ENCODE data around the gene KCNIP1. TPM values are rescaled to one million over a fixed set of nuclear protein-coding genes. Genes with fewer than 3 reads are reported as not detected.

KCNIP1 gene
- polyA plus RNA-seq, 3 donors: not detected

GRCh38 chr5:170655920-170656319 is 152.1 kb downstream of the KCNIP1 start:
- Histone ChIP-seq H3K4me1 (ENCODE audit: control insufficient read depth in 1 of 2, insufficient read depth in 2 of 2, low read length in 2 of 2) (no peaks in the 10 kb centered on the region), H3K4me3 (replicated peaks in 1 of 3; ENCODE audit: low read depth in 2 of 3, low read length in 3 of 3) (no peak overlapping the region), H3K9ac (ENCODE audit: insufficient read depth, low read length, poor library complexity, severe bottlenecking) (no peak overlapping the region), H3K79me2 (ENCODE audit: insufficient read depth, low read length) (no peaks in the 10 kb centered on the region), H3K27me3 (ENCODE audit: control insufficient read depth in 2 of 2, insufficient read depth in 2 of 2, low read length in 2 of 2) (peaks cover 0 to 3% of the 10 kb centered on the region in 2 donors), H3K36me3 (replicated peaks in 1 of 2; ENCODE audit: control insufficient read depth in 1 of 2, insufficient read depth in 2 of 2, low read length in 2 of 2) (no peaks in the 10 kb centered on the region), H3K9me3 (replicated peaks in 1 of 2; ENCODE audit: control insufficient read depth in 1 of 2, insufficient read depth in 1 of 2, low read length in 2 of 2) (no peaks in the 10 kb centered on the region), H4K20me1 (ENCODE audit: insufficient read depth, low read length) (no peaks in the 10 kb centered on the region), H3K4me2 (replicated peaks; ENCODE audit: extremely low read depth, low read length, poor library complexity, severe bottlenecking) (no peak overlapping the region), H3K27ac (ENCODE audit: low read depth in 1 of 2, low read length in 2 of 2) (no peak overlapping the region), H2AFZ (ENCODE audit: insufficient read depth, low read depth, low read length, poor library complexity, severe bottlenecking) (no peak overlapping the region)
- WGBS (ENCODE audit: insufficient coverage): 92% methylated on average over 4 of the region's 4 CpGs
- intact Hi-C loops (cut with micrococcal nuclease): no loop called here
- DNase-seq: no peak
- no peak for TF ChIP-seq CTCF (IDR thresholded peaks at IDR 0.05)
- H3K27ac Mint-ChIP-seq: no peak overlapping the region
- no peak overlapping the region for H3K4me3 Mint-ChIP-seq
- no peaks in the 10 kb centered on the region for H3K9me3 Mint-ChIP-seq
- H3K4me1 Mint-ChIP-seq: peaks cover 3% of the 10 kb centered on the region
- peaks cover 10 to 16% (median 11%) of the 10 kb centered on the region in 3 donors for H3K27me3 Mint-ChIP-seq (ENCODE audit: low read depth in 3 of 3)
- H3K36me3 Mint-ChIP-seq: no peaks in the 10 kb centered on the region

GRCh38 chr5:170656346-170656745 is 152.5 kb downstream of the KCNIP1 start:
- H4K20me1 ChIP-seq (ENCODE audit: insufficient read depth, low read length): no peaks in the 10 kb centered on the region
- peaks cover 3% of the 10 kb centered on the region for H3K4me1 Mint-ChIP-seq
- no peak for TF ChIP-seq CTCF (IDR thresholded peaks at IDR 0.05)
- no peaks in the 10 kb centered on the region for H3K4me1 ChIP-seq (ENCODE audit: control insufficient read depth in 1 of 2, insufficient read depth in 2 of 2, low read length in 2 of 2)
- no peaks in the 10 kb centered on the region for H3K9me3 ChIP-seq (replicated peaks in 1 of 2; ENCODE audit: control insufficient read depth in 1 of 2, insufficient read depth in 1 of 2, low read length in 2 of 2)
- no peak overlapping the region for H3K4me3 ChIP-seq (replicated peaks in 1 of 3; ENCODE audit: low read depth in 2 of 3, low read length in 3 of 3)
- no peak overlapping the region for H3K4me3 Mint-ChIP-seq
- no peak overlapping the region for H3K4me2 ChIP-seq (replicated peaks; ENCODE audit: extremely low read depth, low read length, poor library complexity, severe bottlenecking)
- H3K36me3 Mint-ChIP-seq: no peaks in the 10 kb centered on the region
- H3K27me3 ChIP-seq (ENCODE audit: control insufficient read depth in 2 of 2, insufficient read depth in 2 of 2, low read length in 2 of 2): peaks cover 0 to 3% of the 10 kb centered on the region in 2 donors
- intact Hi-C loops (cut with micrococcal nuclease): no loop called here
- H3K79me2 ChIP-seq (ENCODE audit: insufficient read depth, low read length): no peaks in the 10 kb centered on the region
- H3K9ac ChIP-seq (ENCODE audit: insufficient read depth, low read length, poor library complexity, severe bottlenecking): no peak overlapping the region
- H3K27ac Mint-ChIP-seq: no peak overlapping the region
- no peaks in the 10 kb centered on the region for H3K9me3 Mint-ChIP-seq
- no peaks in the 10 kb centered on the region for H3K36me3 ChIP-seq (replicated peaks in 1 of 2; ENCODE audit: control insufficient read depth in 1 of 2, insufficient read depth in 2 of 2, low read length in 2 of 2)
- WGBS (ENCODE audit: insufficient coverage): 92% methylated on average over 2 of the region's 4 CpGs
- no peak for DNase-seq
- peaks cover 10 to 14% (median 13%) of the 10 kb centered on the region in 3 donors for H3K27me3 Mint-ChIP-seq (ENCODE audit: low read depth in 3 of 3)
- H2AFZ ChIP-seq (ENCODE audit: insufficient read depth, low read depth, low read length, poor library complexity, severe bottlenecking): no peak overlapping the region
- no peak overlapping the region for H3K27ac ChIP-seq (ENCODE audit: low read depth in 1 of 2, low read length in 2 of 2)
